ACHN (cell line): Measurements from ENCODE around the gene PDF.

Experiments used
- DNase-seq: peaks from one replicate; pipeline ENCODE4 v3.0.0-alpha.2; 2015
- in situ Hi-C: cut with HindIII; loops from 2 replicates; pipeline ENCODE4 v1.10.0; 2017; ENCODE audit warnings: low sequenced_read_pairs, low pct_ligation_motif_present, low pct_unique_long_range_greater_than_20kb

The PDF gene

DNA sequence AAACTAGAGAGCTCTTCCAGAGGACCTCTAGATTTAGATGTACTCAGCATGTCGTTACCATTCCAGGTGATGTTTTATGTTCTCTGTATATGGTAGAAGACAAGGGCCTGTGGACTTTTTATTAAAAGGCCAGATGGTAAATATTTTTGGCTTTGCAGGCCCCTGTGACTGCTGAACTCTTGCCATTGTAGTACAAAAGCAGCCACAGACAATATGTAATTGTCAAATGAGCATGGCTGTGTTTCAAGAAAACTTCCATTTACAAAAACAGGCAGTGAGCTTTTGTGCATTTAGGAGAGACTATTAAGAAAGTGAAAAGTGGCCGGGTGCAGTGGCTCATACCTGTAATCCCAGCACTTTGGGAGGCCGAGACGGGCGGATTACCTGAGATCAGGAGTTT lies 13.8 kb upstream of the PDF start:
- in situ Hi-C loops = no loop called here
- no peak for DNase-seq

DNA sequence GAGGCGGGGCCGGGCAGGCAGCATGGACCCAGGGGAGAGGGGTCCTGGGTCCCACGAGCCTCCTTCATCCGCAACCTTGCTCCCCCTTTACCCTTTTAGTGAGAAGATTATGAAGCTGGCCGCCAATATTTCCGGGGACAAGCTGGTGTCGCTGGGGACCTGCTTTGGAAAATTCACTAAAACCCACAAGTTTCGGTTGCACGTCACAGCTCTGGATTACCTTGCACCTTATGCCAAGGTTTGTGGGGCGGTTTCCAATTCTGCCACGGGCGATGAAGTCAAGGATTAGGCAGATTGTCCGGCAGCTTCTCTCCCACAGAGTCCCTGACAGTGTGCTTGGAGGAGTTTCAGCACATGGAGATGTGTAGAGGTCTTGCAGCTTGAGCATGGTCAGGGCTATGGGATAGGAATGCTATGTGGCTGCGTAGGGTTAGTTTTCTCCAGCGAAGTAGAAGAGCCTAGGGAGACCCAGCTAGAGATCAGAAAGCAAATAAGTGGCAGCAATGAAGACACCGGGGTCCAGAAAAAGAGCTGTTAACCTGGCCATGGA lies 9.8 kb upstream of the PDF start:
- DNase-seq = no peak
- in situ Hi-C loops = no loop called here

DNA sequence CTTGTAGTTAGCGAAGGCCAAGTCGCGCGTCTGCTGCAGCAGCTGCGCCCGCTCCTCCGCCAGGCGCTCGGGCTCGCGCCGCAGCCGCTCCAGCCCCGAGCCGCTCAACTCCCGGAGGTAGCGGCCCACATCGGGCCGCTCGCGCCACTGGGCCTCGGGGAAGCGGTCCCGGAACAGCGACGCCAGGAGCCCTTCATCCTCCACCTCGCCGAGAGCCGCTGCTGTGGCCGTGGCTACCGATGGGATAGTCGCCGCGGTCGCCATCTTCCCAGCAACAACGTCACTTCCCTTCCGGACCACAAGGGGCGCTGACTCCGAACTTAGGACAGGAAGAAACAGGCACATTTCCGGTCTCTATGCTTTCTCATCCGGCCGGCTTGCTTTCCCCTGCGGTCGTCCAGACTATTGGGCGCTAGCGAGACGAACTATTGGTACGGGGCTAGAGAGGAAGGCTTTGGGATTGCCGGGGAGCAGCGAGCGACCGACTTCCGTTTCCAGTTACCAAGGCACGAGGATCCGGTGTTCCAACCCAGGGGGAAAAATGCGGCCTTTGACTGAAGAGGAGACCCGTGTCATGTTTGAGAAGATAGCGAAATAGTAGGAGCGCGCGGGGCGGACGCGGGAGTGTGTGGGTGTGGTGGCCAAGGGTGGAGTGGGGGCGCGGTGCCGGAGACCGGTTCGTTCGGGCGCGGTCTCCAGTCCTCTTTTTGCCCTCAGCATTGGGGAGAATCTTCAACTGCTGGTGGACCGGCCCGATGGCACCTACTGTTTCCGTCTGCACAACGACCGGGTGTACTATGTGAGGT lies 9.1 kb upstream of the PDF start, which contains the start of the genes COG8 and NIP7:
TSS of gene COG8 (minus strand) at position 276 of the 806 bp plus-strand sequence. CDS start at position 264, 12 bp downstream.
TSS of gene NIP7 (plus strand) at position 484 of the 806 bp plus-strand sequence. CDS start at position 542, 58 bp downstream.
- peak; percentile 100 for DNase-seq
- in situ Hi-C loops = no loop called here

DNA sequence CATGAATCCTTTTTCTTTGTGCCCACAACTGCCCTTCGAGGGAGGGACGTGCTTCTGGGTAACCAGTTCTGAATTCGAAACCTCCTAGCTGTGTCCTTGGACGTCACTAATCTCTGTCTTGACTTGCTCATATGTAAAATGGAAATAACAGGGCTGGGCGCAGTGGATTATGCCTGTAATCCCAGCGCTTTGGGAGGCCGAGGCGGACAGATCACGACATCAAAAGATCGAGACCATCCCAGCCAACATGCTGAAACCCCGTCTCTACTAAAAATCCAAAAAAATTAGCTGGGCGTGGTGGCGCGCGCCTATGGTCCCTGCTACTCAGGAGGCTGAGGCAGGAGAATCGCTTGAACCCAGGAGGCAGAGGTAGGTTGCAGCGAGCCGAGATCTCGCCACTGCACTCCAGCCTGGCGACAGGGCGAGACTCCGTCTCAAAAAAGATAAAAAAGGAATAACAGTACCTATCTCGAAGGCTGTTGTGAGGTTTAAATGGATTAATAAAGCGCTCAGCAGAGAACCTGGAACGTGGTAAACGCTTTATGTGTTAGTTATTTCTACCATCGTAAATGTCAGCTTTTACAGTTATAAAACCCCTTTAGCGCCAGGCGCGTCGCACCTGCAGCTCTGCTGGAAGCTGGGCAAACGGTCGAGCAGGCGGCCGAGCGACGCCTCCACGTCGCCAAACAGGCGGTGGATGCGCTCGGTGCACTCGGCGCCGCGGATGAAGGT lies 8.3 kb upstream of the PDF start:
- no peak for DNase-seq
- in situ Hi-C loops = no loop called here

DNA sequence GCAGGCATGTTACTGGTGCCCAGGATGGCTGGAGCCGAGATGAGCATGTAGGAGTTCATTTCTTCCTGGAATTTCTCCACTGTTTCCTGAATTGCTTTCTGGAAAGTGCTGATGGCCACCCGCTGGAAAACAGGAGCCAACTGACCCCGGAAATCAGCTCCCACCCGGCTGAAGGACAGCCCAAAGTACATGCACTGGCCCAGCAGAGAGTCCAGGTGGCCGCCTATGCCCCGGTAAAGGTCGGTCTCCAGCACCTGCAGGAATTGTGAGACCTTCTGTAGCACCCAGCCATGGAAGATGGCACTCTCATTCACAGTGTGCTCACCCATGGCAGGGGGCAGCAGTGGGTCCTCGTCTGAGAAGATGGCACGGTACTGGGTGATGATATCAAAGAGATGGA lies 4.3 kb upstream of the PDF start:
- in situ Hi-C loops = no loop called here
- DNase-seq = no peak

DNA sequence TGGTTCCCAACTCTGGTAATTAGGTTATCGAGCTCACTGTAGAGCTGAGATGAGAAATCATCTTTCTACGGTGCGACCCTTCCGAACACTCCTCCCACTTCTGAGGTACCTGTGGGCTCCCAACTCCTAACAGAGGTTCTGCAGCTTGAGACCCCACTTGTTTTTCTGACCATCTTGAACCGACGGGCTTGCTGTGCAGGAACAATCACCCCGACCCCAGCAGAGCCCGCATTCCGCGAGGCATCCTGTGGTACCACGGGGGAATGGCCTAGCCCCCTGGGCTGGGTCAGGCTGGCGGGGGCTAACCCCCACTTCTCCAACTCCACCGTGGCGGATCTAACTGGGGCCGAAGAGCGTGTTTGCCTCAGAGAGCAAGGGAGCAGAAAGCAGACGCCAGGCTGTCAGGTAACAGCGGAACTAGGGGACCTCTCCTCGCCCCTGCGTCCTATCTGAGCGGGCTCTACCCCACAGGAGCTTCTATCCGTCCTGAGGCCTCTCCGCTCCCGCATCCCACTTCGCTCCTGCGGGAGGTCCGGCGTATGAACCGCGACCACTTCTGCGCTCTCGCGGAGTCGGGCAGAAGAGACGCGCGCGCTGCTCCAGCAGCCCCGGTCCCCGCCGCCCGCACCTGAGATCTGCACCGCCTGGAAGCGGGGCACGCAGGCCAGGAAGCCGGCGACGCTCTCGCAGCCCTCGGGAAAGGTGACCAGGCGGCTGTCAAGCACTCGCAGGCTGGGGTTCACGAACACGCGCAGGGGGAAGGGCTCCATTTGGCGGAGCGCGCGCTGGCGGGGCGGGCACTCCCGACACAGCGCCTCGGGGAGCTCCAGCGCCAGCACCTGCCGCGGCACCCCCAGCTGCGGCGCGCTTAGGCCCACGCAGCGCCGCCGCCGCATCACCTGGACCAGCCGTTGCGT lies 761 bp downstream of the PDF start:
- in situ Hi-C loops = no loop called here
- peak; percentile 15 for DNase-seq

DNA sequence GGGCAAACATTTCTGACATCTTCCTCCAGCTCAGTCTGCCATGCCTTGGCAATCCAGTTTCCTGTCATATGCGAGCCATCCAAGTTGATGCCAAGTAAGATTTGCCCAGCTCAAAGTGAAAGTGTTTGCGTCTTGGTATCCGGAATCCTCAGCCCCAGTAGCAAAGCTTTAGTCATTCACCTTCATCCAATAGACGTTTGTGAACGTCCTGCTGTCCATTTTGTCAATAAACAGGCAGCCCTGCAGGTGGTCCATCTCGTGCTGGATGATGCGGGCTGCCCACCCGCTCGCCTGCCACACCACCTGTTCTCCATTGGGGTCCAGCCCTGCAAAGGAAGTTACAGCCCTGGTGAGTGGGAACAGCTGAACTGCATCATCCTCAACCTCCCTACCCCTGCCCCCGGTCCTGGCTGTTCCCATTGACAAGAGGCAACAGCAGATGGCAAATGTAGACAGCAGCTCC lies 1.5 kb downstream of the PDF start:
- in situ Hi-C loops = no loop called here
- DNase-seq = peak; percentile 91

DNA sequence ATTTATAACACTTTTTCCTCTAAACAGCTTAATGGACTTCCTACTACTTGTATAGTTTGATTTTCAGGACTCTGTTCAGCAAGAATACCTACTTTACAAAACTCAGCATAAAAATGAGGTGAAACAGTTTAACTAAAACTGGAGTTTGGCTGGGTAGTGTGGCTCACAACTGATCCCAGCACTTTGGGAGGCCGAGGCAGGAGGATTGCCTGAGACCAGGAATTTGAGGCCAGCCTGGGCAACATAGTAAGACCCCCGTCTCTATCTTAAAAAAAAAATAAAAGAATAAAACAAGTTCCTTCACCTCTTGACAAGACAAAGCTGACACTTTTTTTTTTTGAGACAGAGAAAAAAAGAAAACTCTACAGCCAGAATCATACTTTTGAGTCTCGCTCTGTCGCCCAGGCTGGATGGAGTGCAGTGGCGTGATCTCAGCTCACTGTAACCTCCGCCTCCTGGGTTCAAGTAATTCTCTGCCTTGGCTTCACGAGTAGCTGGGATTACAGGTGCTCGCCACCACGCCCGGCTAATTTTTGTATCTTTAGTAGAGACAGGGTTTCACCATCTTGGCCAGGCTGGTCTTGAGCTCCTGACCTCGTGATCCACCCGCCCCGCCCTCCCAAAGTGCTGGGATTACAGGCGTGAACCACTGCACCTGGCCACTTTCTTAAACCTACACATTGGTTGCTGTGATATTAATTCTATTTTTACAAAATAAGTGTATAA lies 2.6 kb downstream of the PDF start:
- in situ Hi-C loops = no loop called here
- no peak for DNase-seq

DNA sequence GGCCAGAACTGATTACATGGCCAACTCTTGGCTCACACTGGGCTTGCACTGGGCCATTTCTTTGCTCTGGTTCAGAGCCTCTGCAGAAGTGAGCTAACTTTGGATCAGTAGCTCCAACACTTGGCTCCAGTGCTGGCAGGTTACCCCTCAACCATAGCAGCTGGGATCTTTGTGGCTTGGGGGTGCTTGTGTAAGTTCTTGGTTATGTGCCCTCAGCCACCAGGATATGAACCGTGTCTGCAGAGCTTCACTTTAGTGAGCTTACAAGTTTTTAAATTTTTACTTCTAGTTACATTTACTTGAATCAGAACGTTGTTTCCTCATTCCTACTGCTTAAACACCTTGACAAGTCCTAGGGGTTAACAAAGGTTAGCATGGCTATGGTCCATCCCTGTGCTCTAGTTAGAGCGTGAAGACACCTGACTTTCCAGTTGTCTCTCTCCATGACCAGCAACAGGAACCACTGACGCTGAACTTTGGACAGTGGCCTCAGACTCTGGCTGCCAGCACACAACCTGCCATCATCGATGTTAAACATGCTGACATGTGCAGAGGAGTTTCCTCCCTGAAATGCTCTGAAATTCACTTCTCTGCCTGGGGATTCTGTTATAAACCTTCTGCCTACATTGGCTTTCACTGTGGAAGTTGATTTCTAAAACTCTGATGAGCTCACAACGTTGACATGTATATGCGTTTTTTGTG lies 4.1 kb downstream of the PDF start:
- peak; percentile 80 for DNase-seq
- in situ Hi-C loops = no loop called here

DNA sequence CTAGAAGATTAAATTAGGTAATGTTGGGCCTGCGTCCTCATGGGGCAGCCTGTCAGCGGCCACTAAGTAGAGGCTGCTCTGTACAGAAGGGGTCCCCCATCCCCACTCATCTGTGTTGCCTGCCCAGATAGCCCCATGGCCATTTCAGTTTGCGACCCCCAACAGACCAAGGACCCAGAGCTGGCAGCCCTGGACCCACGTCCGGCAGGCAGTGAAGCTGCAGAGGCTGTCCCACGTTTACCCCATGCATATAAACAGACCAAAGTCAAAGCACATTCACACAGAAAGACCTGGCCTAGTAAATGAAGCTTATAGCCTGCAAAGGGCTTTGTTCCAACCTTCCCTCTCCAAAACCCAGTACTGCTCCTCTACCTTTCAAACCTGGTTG lies 4.6 kb downstream of the PDF start:
- no peak for DNase-seq
- in situ Hi-C loops = no loop called here

DNA sequence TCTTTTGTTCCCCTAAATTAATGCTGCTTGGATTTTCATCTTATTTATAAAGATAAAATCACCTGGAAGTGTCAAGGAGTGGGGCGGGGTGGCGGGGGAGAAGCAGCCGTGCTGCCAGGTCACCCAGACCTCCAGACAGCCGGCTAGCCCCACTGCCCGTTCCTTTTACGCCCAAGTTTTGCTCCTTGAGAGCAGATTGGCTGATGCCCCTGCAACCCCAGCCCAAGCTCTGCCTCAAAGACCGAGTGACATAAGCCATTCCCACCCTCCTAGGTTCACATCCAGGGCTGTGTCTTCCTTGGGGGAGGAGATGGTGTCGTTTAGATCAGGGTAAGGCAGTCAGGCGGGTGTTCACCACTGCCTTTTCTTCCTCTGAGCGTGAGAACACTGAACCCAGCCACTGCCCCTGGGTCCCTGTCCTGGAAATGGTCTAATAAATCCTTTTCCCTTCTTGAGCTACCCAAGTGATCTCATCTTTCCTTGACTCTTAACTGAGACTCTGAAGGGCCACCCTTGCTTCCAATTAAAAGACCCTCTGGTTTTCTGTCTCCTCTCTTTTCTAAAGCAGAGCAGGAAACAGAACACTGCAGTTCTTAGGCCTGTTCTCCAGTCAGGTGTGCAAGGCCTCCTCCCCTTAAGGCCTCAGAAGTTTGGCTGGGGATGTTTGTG lies 5.7 kb downstream of the PDF start:
- no peak for DNase-seq
- in situ Hi-C loops = no loop called here

DNA sequence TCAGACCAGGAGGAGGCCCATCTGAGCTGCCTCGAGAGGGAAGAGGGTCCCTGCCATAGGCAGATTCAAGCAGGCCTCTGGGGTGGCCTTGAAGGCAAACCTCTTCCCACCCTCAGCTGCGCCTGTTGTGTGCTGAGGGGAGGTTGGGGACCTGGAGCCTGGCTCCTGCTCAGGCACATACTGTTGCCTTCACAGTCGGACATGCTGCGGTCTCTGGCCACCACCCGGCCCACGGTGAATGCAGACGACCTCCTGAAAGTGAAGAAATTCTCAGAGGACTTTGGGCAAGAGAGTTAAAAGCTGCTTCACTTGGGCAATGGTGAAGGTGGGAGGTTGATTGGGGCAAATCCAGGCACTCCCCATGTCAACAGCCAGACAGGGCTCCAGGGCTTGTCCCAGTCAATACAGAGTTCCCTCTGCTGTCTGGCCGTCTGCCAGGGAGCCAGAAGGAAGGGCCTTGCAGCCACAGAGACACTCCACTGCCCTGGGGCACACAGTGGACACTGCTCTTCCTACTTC lies 6.3 kb downstream of the PDF start:
- in situ Hi-C loops = no loop called here
- DNase-seq = no peak

DNA sequence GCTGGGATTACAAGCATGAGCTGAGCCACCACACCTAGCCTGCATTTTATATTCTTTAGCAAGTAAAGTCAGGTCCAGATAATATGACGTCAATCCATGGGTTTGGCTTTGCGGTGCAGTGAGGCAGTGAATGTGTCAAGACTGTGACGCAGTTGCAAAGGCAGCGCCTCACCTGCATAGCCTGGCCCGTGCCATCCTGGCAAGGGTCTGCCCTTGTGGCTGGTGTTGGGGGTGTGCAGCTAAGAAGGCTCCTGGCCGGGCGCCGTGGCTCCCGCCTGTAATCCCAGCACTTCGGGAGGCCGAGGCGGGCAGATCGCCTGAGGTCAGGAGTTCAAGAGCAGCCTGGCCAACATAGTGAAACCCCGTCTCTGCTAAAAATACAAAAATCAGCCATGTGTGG lies 7.0 kb downstream of the PDF start:
- DNase-seq = no peak
- in situ Hi-C loops = no loop called here

DNA sequence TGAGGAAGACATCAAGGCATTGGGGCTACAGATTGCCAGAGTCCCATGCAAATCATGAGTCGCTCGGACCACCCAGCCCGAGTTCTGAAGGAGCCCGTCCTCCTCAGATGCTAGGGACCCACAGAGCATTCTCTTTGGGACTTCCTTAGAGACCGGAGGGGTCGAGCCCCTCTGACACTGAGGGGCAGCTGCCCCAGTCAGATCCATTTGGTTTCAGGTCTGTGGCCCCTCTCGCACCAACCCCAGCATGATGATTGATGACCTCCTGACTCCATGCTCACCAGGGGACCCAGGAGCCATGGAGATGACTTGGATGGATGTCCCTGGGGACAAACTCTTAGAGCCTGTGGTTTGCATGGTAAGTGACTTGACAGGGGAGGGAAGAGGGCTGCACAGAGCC lies 8.0 kb downstream of the PDF start:
- DNase-seq = no peak
- in situ Hi-C loops = no loop called here

DNA sequence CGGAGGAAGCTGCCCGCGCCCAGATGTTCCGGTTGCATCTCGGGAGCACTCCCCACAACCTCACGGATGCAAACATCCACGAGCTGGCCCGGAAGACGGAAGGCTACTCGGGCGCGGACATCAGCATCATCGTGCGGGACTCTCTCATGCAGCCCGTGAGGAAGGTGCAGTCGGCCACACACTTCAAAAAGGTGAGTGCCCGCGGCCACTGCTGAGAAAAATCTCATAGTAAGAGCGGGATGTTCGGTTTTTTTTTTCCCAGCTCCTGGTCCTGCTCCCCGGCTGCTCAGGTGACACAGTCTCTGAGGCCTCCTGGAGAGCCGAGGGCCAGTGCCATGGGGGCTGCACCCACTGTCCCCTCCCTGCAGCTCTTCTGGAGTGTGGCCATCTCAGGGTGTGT lies 9.3 kb downstream of the PDF start:
- in situ Hi-C loops = no loop called here
- no peak for DNase-seq

DNA sequence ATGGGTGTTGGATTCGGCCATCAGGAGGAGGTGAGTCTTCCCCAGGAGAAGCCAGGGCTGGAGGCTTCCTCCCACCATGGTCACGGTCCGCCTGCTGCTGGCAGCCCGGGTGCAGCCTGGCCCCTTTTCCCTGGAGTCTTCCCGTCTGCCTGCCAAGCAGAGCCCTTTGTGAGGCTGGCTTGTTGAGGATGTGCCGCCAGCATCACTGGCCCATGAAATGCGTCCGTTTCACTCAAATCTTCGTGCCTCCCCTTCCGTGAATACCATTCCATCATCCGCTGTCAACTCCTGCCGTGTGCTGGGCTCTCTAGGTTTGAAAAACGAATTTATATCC lies 9.7 kb downstream of the PDF start:
- in situ Hi-C loops = no loop called here

More for the DNA sequence above, 9.7 kb downstream of the PDF start:
- DNase-seq = no peak
